Activated CD8-positive, alpha-beta memory T cell treated with anti-CD3 and anti-CD28 coated beads for 1 hour (primary cell): ENCODE data around the gene TP53TG5.
A peak's percentile ranks its signal among the peaks of the same experiment; 100 is the strongest.

Experiments
- DNase-seq, 2 donors: peaks; one replicate each; pipeline ENCODE4 v3.0.0-alpha.2; 2020; ENCODE audit warnings: low read depth in 1 of 2; ENCODE audit errors: extremely low read depth in 1 of 2

TP53TG5 gene

GRCh38 chr20:45378191-45378590 lies at the start of gene TP53TG5:
Gene TP53TG5, minus strand, starts transcription at chr20:45378325. Its CDS starts 89 bp downstream, at chr20:45378236.
- DNase-seq, result no peak

GRCh38 chr20:45427236-45428149 lies 49.4 kb upstream of the TP53TG5 start:
- no peak for DNase-seq

GRCh38 chr20:45426320-45427016 lies 48.3 kb upstream of the TP53TG5 start:
- no peak for DNase-seq

- DNase-seq, result no peak
Measured at GRCh38 chr20:45425561-45425960, 47.4 kb upstream of the TP53TG5 start.

- no peak for DNase-seq
Measured at GRCh38 chr20:45423700-45424099, 45.6 kb upstream of the TP53TG5 start.

- no peak for DNase-seq
Measured at GRCh38 chr20:45420125-45420524, 42.0 kb upstream of the TP53TG5 start.

- DNase-seq, result no peak
Measured at GRCh38 chr20:45419188-45420091, 41.3 kb upstream of the TP53TG5 start.

- no peak for DNase-seq
Measured at GRCh38 chr20:45416917-45417316, 38.8 kb upstream of the TP53TG5 start.

GRCh38 chr20:45415822-45416637 lies 37.9 kb upstream of the TP53TG5 start, which contains the start of gene PIGT:
Gene PIGT, plus strand, starts transcription at chr20:45416141. Its CDS starts 16 bp downstream, at chr20:45416157.
- DNase-seq, result peak; percentile 71 to 78

- no peak for DNase-seq
Measured at GRCh38 chr20:45413479-45413878, 35.4 kb upstream of the TP53TG5 start.

- no peak for DNase-seq
Measured at GRCh38 chr20:45412653-45413052, 34.5 kb upstream of the TP53TG5 start.

GRCh38 chr20:45410887-45411286 lies 32.8 kb upstream of the TP53TG5 start:
- no peak for DNase-seq

GRCh38 chr20:45409521-45410272 lies 31.6 kb upstream of the TP53TG5 start:
- no peak for DNase-seq

GRCh38 chr20:45408646-45409213 lies 30.6 kb upstream of the TP53TG5 start:
- no peak for DNase-seq

GRCh38 chr20:45407783-45408645 lies 29.9 kb upstream of the TP53TG5 start, which contains the start of gene DBNDD2:
Gene DBNDD2, plus strand, starts transcription at chr20:45408289. Its CDS starts 179 bp downstream, at chr20:45408468.
- DNase-seq, result no peak

GRCh38 chr20:45407067-45407745 lies 29.1 kb upstream of the TP53TG5 start:
- DNase-seq, result no peak
